HTERT RPE-1 (cell line): Measurements from ENCODE around the gene ATP10A.

Source experiments
- in situ Hi-C: fragments of 300-500 bp; cut with MboI; formaldehyde crosslinking; loops from 4 replicates; pipeline ENCODE4 v1.14.3; 2020; ENCODE audit warnings: low sequenced_read_pairs

ATP10A gene

GRCh38 chr15:25797035-25797434, 66.1 kb downstream of the ATP10A start:
- in situ Hi-C loops, result no loop called here

- in situ Hi-C loops, result no loop called here
These were observed 66.7 kb downstream of the ATP10A start for GRCh38 chr15:25796395-25796794.

- in situ Hi-C loops, result no loop called here
These were observed 67.4 kb downstream of the ATP10A start for GRCh38 chr15:25795712-25796111.

GRCh38 chr15:25795061-25795460, 68.1 kb downstream of the ATP10A start:
- in situ Hi-C loops, result no loop called here

- in situ Hi-C loops, result no loop called here
These were observed 69.6 kb downstream of the ATP10A start for GRCh38 chr15:25793354-25794050.

- in situ Hi-C loops, result no loop called here
These were observed 71.0 kb downstream of the ATP10A start for GRCh38 chr15:25792128-25792527.

GRCh38 chr15:25790000-25790660, 73.0 kb downstream of the ATP10A start:
- in situ Hi-C loops, result no loop called here

GRCh38 chr15:25789616-25789999, 73.5 kb downstream of the ATP10A start:
- in situ Hi-C loops, result no loop called here

GRCh38 chr15:25789211-25789610, 73.9 kb downstream of the ATP10A start:
- in situ Hi-C loops, result no loop called here

- in situ Hi-C loops, result no loop called here
These were observed 75.1 kb downstream of the ATP10A start for GRCh38 chr15:25787855-25788520.

GRCh38 chr15:25787381-25787780, 75.7 kb downstream of the ATP10A start:
- in situ Hi-C loops, result no loop called here

GRCh38 chr15:25786040-25786439, 77.1 kb downstream of the ATP10A start:
- in situ Hi-C loops, result no loop called here

- in situ Hi-C loops, result no loop called here
These were observed 77.5 kb downstream of the ATP10A start for GRCh38 chr15:25785641-25786025.

GRCh38 chr15:25784876-25785640, 78.1 kb downstream of the ATP10A start:
- in situ Hi-C loops, result no loop called here

GRCh38 chr15:25783607-25784540, 79.3 kb downstream of the ATP10A start:
- in situ Hi-C loops, result no loop called here

- in situ Hi-C loops, result no loop called here
These were observed 80.0 kb downstream of the ATP10A start for GRCh38 chr15:25783134-25783533.

- in situ Hi-C loops, result no loop called here
These were observed 82.5 kb downstream of the ATP10A start for GRCh38 chr15:25780479-25781255.

GRCh38 chr15:25778161-25778560, 85.0 kb downstream of the ATP10A start:
- in situ Hi-C loops, result no loop called here

- in situ Hi-C loops, result no loop called here
These were observed 86.1 kb downstream of the ATP10A start for GRCh38 chr15:25777037-25777436.
